GM21360 (cell line): ENCODE results near the gene ABCB11.
"Not testable (repeated sequence)": the region's sequence is repeated elsewhere in the genome, so short reads cannot be mapped to it uniquely, and the experiment has no call there.

Experiments used
- ATAC-seq: cut with Tn5 transposase; IDR thresholded peaks from one replicate; pipeline ENCODE4 v1.9.1; 2021; ENCODE audit warnings: mild to moderate bottlenecking, moderate library complexity; ENCODE audit not compliant: unreplicated experiment

Gene ABCB11

DNA sequence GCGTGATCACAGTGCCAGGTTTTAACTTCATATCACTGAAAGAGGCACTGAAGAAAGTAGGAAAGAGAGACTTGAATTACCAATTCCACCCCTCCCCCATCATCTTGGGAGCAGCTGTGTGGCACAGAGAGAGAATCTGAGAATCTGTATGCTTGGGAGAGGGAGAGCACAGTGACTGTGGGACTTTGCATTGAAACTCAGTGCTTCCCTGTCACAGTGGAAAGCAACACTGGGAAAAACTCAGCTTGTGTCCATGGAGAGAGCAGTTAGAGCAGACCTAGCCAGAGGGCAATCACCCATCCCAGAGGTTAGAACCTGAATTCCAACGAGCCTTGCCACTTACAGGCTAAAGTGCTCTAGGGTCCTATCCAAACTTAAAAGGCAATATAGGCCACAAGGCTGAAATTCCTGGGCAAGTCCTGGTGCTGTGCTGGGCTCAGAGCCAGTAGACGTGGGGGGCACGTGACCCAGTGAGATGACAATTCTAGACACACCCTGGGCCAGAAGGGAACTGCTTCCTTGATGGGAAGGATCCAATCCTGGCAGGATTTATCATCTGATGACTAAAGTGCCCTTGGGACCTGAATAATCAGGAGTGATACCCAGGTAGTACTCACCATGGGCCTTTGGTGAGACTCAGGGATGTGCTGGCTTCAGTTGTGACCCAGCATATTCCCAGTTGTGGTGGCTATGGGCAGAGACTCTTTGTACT lies 15.5 kb upstream of the ABCB11 start:
- no peak for ATAC-seq

GRCh38 chr2:169042856-169043255 lies 11.7 kb upstream of the ABCB11 start:
- no peak for ATAC-seq

DNA sequence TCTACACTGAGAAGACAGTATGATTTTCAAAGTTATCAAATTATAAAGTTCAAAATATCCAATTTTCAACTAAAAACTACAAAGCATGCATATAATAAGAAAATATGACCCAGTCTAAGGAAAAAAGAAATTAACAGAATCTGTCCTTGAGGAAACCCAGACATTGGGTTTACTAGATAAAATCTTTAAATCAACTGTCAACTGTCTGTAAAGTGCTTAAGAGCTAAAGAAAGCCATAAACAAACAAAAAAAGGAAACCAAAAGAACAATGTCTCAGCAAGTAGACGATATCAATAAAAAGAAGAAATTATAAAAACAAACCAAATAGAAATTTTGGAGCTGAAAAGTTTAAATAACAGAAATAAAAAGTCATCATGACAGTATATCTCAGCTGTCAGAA lies 10.5 kb upstream of the ABCB11 start:
- ATAC-seq, result no peak

DNA sequence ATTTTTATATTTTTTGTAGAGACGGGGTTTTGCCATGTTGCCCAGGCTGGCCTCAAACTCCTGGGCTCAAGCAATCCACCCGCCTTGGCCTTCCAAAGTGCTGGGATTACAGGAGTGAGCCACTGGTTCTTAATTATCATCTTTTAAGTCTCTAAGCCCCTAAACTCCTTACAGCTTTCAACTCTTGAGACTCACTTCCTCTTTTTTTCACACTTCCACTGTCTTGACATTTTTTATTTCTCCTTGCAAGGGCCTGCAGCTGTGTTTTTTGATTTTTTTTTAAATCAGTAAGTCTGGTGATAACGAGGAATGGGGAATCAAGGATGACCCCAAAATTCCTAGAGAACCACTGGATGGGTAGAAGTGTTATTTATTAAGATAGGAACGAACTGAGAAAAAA lies 8.6 kb upstream of the ABCB11 start:
- ATAC-seq, result peak; percentile 31

DNA sequence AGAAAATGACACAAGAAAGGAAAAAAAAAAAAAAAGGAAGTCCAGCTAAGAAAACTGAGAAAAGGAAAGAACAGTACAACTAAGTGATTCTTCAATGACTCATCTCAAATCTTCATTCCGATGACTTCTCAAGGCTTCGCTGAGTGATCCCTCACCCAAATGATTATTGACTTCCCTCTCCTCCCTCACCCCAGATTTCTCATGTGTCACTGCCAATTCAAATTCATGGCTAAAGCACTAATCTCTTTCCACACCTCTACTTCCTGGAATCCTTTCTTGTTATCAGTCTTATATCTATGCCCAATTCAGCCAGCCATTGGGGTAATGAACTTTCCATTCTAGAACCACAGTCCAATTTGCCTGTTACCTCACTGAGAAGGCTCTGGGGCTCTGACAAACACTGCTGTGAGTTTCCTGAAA lies 7.2 kb upstream of the ABCB11 start:
- peak; percentile 78 for ATAC-seq

DNA sequence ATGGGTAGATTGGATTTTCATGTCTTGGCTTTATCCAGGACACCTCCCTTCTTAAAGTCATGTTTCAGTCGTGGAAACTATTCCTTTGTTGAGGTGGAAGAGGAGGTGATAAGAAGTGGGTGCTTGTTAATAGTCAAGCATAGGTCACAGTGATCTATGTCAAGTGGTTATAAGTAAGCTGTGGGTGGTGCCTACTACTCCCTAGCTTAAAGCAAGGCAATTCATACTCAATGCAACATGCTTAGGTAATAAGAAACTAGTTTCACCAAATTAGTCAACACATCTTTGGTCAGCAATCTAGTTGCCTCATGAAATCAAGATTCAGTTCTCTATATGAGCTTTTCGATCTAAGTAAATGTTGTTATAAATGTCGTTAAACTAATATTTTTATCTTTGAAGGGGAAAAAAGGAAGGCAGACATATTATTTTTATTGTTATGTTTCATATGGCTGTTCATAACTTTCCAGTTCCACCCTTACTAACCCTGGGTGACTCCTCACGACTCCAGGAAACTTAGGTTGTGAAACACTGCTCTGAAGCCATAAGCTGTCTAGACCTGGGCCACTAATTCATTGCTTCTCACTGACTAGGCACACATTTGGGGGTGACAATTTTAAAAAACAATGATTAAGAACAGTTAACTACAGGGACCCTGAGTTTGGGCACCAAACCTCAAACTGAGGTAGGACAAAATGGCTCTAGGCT lies 5.8 kb upstream of the ABCB11 start:
- peak; percentile 60 for ATAC-seq

- ATAC-seq, result no peak
Measured at GRCh38 chr2:169035887-169036286, 4.8 kb upstream of the ABCB11 start.

- no peak for ATAC-seq
Measured at GRCh38 chr2:169034984-169035544, 3.9 kb upstream of the ABCB11 start.

DNA sequence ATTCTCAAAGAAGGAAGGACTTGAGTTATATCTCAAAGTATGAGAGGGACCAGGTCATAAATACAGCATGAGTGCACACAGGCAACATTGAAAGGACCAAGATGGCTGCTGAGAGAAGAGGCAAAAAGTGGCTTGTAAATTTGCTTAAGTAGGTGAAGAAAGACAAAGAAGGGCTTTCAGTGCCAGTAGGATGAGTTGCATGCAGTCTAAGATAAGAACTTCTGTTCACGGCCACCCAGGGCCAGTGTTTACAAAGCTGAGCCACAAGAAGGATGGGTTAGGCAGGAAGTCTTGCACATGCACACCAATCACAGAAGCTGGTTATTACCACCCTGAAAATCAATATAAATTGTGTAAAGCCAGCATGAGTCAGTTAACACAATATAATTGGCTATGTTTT lies 3.1 kb upstream of the ABCB11 start:
- ATAC-seq, result no peak

DNA sequence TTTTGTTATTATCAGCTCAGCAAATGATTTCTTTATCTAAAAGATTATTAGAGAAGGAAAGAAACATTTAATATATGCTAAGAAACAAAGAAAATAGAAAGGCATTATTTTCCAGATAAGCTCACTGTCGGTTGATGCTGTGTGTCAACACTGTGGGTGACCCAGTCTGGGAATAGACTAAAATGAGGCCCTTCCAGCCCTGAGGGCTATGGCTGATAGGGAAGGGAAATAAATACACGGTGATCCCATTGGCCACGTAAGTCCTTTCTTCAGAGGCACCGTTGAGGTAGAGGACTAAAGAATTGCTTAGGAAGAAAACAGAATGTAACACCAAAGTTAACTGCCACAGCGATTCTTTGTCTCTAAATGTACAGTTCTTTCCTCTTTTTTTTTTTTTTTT lies 1.8 kb downstream of the ABCB11 start:
- no peak for ATAC-seq

- no peak for ATAC-seq
Measured at GRCh38 chr2:169027234-169027633, 3.9 kb downstream of the ABCB11 start.

DNA sequence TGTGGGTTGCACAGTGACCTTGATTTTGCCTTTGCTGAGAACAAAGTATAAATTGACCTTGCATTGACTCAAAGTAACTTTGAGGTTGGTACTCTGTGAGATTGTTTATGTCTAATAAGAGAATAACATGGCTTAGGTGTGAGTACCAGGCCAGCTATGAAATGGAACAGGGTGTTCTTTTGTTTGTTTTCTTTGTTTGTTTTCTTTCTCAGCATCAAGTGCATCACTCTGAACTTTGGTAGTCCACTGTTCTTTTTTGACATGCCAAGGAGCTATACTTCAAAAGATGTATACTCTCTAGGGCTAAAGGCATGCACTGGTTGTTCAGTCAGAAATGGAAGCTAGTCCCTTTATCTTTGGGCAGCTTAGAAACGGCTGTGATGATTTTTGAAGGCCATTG lies 5.1 kb downstream of the ABCB11 start:
- no peak for ATAC-seq

GRCh38 chr2:169023161-169023560 lies 8.0 kb downstream of the ABCB11 start:
- ATAC-seq, result no peak

GRCh38 chr2:169018390-169018789 lies 12.7 kb downstream of the ABCB11 start:
- no peak for ATAC-seq

GRCh38 chr2:169015943-169016342 lies 15.2 kb downstream of the ABCB11 start:
- no peak for ATAC-seq

DNA sequence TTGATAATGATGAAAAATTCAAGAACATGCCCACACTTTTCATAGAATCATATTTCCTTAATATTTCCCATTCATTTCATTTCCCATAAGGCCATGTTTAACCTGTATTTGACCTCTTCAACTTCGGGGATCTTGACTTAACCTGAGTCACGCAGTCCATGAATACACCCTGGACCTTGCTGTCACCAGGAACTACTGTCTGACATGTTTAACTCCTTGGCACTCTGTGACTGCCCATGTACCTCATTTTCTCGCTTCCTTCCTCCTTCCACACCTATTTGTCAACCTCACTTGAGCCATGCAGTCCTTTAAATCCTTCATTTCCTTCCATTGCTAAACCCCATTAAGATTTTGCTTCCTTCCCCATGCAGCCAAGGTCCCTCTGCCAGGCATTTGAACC lies 16.3 kb downstream of the ABCB11 start:
- ATAC-seq, result no peak

- no peak for ATAC-seq
Measured at GRCh38 chr2:169013628-169014026, 17.5 kb downstream of the ABCB11 start.

- no peak for ATAC-seq
Measured at GRCh38 chr2:169012812-169013627, 18.1 kb downstream of the ABCB11 start.

DNA sequence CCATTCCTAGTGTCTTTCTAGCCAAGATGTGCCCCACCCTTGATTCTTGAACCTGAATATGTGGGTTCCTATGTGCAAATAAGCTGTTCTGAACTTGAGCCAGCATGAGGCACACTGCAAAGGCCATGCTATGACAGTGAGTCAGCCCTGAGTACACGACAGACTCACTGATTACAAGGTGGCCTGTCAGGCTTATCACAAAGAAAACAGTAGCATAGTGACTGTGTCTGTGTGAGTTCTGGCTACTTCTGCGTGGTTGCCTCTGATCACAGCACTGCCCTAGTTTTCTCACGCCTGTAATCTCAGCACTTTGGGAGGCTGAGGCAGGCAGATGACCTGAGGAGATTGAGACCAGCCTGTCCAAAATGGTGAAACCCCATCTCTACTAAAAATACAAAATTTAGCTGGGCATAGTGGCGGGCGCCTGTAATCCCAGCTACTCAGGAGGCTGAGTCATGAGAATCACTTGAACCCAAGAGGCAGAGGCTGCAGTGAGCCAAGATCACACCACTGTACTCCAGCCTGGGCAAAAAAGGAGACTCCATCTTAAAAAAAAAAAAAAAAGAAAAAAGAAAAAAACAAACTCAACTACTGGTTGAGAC lies 18.8 kb downstream of the ABCB11 start:
- not testable (repeated sequence) for ATAC-seq

GRCh38 chr2:169011698-169012097 lies 19.4 kb downstream of the ABCB11 start:
- ATAC-seq, result no peak
